HG03342 (cell line): ENCODE data around the gene TTC7B.

ENCODE experiments used
- ATAC-seq: cut with Tn5 transposase; IDR thresholded peaks from one replicate; pipeline ENCODE4 v1.9.1; 2021; ENCODE audit warnings: mild to moderate bottlenecking, moderate library complexity; ENCODE audit not compliant: unreplicated experiment

The TTC7B gene

GRCh38 chr14:90743826-90744225 lies 72.4 kb downstream of the TTC7B start:
- no peak for ATAC-seq

DNA sequence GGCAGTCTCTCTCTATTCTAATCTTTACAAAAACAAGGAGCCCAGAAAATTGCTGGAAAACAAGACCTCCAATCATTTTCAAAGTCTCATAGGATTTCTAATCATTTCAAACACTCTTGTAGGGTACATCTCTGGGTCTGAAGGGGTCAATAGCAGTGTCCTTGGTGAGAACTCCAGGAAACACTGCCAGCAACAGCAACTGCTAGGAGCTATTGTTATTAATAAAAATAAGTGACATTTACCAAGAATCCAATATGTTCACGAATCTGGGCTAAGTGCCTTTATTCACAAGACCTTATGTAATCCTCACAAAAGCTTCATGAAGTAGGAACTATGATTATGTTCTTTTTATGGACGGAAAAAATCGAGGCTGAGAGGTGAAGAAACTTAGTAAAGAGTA lies 72.8 kb downstream of the TTC7B start:
- ATAC-seq: no peak

DNA sequence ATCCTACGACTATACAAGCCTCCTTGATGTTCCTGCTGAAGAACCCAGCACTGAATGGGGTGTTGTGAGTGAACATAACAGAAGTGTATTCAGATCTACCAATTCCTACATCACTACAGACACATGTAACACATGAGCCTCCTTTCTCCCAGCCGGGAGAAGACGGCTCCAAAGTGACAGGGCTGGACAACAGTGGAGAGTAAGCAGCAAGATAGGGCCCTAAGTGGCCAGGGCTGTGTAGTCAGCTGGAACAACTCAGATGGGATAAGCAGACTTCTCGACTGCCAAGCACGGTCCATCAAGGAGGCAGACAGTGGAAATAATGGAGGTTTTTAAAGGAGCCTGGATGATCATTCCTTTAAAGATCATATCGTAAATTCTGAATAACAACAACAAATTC lies 73.5 kb downstream of the TTC7B start:
- ATAC-seq: no peak

DNA sequence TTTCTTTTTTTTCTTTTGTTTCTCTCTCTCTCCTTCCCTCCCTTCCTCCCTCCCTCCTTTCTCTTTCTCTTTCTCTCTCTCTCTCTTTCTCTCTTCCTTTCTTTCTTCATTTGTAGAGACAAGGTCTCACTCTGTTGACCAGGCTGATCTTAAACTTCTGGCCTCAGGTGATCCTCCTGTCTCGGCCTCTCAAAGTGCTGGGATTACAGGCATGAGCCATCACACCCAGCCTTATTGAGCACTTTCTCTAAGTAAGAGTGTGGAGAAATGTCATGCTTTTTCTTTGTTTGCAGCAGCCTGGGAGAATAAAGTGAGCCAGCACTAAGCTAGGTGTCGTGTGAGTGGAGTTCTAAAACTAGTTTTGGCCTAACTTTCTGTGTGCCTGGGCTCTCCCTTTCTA lies 74.0 kb downstream of the TTC7B start:
- no peak for ATAC-seq

DNA sequence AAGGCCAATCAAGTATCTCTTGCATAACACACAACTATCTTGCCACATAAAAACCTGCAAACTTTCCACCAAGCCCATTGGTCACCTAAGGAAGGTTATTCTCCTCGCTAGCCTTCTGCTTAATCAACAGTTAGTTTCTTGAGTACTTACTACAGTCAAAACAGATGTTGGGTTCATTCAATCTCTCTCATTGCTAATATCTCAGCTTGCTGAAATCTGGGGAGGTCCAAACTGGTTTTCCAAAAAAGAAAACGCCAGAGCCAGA lies 74.6 kb downstream of the TTC7B start:
- ATAC-seq: no peak

DNA sequence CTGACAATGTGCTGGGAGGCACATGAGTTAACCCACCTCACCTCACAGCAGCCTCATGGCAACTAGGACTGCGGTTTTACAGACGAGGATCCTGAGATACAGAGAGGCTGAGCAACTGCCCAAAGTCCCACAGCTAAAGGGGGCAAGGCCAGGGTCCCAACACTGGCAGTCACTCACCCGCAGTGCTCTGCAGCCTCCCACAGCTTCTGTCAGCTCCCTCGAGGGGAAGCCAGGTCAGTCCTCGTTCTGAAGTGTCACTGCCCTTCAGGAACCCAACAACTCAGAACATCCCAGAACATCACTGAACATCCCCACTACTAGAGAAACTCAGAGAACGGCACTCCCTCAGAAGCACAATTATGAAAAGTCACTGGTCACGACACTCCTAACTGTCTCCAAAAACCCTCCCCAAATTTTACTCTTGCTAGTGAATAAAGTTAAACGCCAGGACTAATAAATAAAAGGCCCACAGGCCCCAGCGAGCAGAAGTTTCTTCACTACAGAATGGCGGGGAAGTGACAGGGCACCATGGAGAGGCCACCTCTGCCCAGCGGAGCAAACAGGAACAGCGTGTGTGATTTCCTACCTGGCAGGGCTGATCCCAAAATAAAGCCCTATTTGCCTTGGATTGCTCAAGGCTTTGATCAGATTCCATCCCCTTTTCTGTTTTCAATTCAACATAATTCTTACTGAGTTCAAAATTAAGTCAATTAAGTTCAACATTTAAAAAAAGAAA lies 75.1 kb downstream of the TTC7B start:
- no peak for ATAC-seq

DNA sequence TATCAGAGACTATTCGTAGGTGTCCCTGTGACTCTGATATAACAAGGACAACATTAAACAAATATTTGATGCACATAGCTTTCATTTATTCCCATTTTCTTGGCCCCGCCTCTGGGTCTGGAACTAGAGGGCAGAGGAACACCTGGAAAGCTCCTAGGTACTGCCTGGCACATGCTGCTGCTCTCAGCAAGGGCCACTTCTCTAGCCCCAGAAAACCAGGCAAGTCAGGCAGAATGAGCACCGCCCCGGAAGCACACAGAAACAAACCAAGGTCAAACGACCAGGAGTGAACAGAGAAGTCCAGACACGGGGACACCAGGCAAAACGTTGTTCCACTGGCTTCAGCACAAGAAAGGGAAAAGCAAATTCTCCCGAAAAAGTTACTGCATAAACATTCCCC lies 76.1 kb downstream of the TTC7B start:
- ATAC-seq: no peak

DNA sequence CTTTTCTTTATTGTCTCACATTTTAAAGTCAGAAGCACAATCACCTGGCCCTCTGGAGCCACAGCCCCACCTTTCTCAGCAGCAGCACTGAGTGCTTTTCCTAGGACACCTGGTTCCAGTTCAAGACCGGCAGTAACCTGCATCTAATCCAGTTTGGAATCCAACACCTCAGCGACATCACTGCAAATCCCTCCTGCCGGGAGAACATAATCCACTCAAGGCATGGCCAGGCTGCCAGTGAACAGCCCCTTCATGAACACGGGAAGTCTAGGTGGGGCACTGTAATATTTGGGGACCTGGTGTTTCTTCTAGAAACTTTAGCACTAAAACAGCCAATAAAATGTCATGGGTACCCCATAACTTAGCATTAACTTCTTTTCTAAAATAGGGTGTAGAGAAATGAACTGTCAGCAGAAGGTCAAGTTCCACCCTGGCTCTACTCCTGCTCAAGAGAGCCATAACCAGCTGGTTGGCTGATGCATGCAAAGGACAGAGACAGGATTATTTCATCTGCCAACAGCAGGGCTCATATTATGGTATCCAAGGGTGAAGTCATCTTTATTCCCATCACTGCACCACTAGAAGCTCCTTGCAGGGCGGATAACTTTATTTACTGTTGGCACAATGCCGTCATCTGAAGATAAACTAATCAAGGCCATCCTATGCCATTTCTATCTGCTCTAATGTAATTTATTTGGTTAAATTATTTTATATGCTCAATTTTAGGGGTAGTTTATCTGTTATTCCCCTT lies 76.7 kb downstream of the TTC7B start:
- ATAC-seq: no peak

DNA sequence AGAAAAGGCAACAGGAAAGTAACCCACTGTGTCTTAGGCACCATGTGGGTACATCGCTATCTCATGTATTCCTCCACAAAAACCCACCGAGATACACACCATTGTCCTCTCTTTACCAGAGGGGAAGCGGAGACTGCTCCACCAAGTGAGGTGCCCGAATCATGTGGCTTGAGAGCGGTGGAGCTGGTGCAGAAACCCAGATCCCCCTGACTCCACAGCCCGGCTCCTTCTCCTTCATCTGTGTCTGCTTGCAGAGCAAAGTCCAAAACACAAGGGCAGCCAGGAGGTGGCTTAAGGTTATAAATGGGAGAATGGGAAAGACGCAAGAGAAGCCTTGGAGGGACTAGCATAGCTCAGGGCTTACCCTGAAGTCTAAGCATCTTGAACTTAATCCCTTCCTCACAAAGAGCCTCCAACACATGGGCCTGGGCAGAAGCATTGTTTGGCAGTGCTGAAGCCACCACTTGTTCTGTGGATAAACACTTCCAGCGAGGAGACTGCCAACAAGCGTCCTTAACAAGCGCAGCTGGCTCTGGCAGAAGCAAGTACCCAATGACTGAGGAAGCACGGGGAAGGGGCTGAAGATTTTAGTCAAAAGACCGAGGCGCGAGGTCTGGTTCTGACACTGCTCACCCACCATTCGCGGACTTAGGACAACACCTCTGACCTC lies 83.0 kb downstream of the TTC7B start:
- no peak for ATAC-seq

DNA sequence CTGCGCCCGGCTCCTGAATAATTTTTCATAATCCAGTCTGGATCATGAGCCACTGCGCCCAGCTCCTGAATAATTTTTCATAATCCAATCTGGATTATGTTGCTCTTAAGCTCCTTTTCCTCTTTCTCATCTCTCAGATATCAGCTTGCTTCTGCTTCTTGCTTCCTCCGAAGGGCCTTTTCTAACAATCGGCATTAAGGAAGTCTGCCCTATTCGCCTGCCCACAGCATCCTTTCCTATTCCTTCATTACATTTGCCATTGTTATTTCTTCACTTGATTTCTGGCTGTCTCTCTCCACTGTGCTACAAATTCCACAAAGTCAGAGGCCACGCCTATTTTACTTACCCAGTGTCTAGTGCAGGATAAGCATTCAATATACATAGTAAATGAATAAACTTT lies 83.5 kb downstream of the TTC7B start:
- no peak for ATAC-seq

GRCh38 chr14:90732139-90732538 lies 84.1 kb downstream of the TTC7B start:
- no peak for ATAC-seq

GRCh38 chr14:90731487-90731886 lies 84.7 kb downstream of the TTC7B start:
- no peak for ATAC-seq

GRCh38 chr14:90730206-90730766 lies 85.9 kb downstream of the TTC7B start:
- no peak for ATAC-seq

DNA sequence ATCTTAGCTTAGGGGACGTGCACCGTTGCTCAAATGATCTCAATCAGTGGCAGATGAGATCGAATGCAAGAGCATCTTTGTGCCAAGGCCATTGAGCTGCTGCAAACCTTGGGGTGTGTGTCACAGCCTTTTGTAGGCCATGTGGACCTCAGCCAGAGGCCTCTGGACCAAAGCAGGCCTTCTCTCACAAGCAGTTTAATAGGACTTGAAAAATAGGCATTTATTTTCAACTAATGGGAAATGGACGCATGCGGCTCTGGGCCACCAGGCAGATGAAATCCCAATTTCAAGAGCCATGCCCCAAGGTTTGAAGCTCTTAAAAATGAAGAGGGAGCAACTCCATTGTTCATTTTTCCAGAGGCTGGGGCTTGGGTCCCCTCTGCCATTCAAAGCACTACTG lies 87.3 kb downstream of the TTC7B start:
- no peak for ATAC-seq

DNA sequence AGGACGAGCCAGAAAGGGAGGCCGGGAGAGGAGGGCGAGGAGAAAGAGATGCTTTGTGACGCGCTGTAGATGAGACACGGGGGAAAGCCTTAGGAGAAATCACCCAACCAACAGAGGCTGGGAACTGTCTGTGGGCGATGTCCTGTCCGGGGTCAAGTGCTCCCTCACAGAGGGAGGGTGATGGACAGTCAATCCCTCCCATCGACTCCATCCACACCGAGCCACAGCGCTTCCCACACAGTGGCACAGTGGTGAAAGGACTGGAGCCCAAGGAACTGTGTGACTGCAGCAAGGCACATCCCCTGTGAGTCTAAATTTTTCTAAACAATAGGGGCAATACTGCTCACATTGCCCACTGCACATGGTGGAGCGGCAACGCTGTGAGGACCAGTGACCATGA lies 89.1 kb downstream of the TTC7B start:
- no peak for ATAC-seq

DNA sequence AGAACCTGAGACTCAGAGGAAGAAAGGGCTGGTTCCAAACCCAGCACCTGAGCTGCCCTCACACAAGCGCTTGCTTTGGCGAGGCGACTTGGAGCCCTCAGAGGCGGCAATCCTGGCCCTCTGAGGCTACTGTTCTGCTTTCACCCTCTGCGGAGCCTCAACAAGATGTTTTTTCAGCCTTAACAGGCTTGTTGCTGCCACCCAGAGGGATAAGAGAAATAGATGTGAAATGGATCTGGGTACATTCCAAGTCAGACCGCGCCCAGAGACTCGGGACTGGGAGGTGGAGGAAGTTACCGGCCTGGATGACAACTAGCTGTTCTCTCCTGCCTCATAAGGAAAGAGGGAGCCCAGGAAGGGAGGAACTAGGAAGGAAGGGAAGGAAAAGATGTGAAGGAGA lies 89.6 kb downstream of the TTC7B start:
- ATAC-seq: no peak

DNA sequence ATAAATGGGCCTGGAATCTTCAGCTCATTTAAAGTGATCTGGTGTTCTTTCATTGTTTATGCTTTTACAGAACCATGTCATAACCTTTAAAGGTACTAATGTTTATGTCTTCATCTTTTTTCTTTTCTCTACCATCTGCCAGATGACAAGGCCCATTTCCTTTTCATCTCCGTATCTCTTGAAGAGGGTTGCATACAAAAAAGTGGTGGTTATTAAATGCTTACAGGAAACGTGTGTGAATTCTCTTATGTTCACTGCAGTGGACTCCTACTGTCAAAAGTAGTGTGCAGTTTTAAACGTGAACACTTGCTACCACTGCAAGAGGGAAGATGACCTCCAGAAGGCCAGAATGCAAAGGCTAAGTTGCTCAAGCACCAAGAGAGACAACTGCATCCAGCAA lies 91.4 kb downstream of the TTC7B start:
- ATAC-seq: no peak

DNA sequence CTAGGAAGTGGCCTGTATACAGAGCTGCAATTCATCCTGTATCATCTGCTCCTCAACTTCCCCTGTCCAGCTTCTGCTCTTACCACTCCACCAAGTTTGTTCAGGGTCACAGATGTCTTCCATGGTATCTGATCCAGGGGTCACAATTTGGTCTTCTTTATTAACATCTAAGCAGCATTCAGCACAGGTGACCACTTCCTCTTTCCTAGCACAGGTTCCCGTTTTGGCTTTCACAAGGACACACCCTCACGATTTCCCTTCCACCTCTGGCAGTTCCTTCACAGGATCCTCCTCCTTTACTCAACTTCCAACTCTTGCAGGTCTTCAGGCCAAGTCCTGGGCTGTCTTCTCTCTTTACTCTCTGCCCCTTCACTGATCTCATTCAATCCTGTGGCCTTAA lies 93.6 kb downstream of the TTC7B start:
- no peak for ATAC-seq

- ATAC-seq: no peak
Observed at GRCh38 chr14:90721619-90722305, 94.5 kb downstream of the TTC7B start.

DNA sequence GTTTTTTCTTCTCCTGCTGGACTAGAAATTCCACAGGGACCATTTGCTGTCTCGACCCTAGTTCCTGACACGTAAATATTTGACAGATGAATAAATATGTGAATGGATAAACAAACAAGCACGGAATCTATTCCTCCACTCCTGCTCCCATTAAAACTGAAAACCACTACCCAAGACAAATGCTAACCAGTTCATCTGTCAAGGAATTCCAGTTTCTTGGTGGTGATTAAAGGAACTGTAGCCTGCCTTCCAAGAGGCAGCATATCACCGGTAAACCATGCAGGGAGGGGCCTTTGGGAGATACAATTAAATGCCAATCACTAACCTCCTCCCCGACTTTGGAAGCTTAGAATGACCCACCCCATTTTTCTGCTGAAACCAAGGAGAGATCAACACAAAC lies 95.4 kb downstream of the TTC7B start:
- no peak for ATAC-seq

DNA sequence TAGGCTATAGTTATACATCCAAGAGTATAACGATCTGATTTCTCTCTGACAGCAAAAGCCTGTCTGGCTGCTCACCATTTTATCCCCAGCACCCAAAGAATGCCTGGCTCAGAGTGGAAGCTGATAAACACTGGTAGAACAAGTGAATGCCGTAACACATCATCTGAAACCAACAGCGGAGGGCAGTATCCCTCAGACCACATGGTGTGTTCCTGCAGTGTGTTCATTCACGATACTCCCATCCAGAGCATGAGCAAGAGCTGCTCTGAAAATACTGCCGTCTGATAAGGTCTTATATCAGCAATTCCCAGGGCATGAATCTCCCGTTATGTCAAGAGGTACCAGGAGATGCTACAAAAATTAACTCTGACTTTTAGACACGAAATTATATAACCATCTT lies 95.9 kb downstream of the TTC7B start:
- ATAC-seq: no peak
